RWPE1 (cell line): Measurements from ENCODE around the gene FAM184B.

Source experiments
- CTCF ChIA-PET: fragments of 350-600 bp; sonication (Branson Sonifier 250); formaldehyde crosslinking; extraction: SDS; loops from one replicate; lab custom pipeline; 2021; lab: Yijun Ruan, JAX
- POLR2A ChIA-PET: fragments of 400-600 bp; formaldehyde crosslinking; extraction: SDS; loops from one replicate; lab custom pipeline; 2020; ENCODE audit warnings: antibody characterized with exemption; ENCODE audit not compliant: low non-redundant PET; lab: Yijun Ruan, JAX
- DNase-seq: peaks from one replicate; pipeline ENCODE4 v3.0.0; 2012; ENCODE audit warnings: low spot score
- H3K27ac ChIP-seq: fragments of 450-650 bp; 2 replicates; pipeline ENCODE4 v1.5.1; 2017
- TF ChIP-seq, protein P1 (sequence below): fragments of 450-650 bp; conservative IDR thresholded peaks from 2 replicates; pipeline ENCODE4 v1.5.1; 2017; ENCODE audit warnings: low read depth, mild to moderate bottlenecking

Gene FAM184B

DNA sequence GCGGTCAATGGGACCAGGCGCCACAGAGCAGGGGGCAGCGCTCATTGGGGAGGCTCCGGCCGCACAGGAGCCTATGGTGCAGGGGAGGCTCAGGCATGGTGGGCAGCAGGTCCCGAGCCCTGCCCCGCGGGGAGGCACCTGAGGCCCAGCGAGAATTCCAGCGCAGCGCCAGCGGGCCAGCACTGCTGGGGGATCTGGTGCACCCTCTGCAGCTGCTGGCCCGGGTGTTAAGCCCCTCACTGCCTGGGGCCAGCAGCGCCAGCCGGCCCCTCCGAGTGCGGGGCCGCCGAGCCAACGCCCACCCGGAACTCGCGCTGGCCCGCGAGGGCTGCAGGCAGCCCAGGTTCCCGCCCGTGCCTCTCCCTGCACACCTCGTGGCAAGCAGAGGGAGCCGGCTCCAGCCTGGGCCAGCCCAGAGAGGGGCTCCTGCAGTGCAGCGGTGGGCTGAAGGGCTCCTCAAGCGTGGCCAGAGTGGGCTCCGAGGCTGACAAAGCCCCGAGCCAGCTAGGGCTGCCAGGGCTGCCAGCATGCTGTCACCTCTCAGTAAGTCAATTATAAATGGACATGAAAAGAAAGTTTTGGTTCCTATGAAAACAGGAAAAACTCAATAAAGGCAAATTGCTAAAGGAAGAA, 14.5 kb downstream of the FAM184B start:
- no peak for DNase-seq
- no peak overlapping the region for H3K27ac ChIP-seq
- ChIA-PET POLR2A (no interaction called here), CTCF (no interaction called here)
- TF ChIP-seq, protein P1, sequence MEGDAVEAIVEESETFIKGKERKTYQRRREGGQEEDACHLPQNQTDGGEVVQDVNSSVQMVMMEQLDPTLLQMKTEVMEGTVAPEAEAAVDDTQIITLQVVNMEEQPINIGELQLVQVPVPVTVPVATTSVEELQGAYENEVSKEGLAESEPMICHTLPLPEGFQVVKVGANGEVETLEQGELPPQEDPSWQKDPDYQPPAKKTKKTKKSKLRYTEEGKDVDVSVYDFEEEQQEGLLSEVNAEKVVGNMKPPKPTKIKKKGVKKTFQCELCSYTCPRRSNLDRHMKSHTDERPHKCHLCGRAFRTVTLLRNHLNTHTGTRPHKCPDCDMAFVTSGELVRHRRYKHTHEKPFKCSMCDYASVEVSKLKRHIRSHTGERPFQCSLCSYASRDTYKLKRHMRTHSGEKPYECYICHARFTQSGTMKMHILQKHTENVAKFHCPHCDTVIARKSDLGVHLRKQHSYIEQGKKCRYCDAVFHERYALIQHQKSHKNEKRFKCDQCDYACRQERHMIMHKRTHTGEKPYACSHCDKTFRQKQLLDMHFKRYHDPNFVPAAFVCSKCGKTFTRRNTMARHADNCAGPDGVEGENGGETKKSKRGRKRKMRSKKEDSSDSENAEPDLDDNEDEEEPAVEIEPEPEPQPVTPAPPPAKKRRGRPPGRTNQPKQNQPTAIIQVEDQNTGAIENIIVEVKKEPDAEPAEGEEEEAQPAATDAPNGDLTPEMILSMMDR = no peak

DNA sequence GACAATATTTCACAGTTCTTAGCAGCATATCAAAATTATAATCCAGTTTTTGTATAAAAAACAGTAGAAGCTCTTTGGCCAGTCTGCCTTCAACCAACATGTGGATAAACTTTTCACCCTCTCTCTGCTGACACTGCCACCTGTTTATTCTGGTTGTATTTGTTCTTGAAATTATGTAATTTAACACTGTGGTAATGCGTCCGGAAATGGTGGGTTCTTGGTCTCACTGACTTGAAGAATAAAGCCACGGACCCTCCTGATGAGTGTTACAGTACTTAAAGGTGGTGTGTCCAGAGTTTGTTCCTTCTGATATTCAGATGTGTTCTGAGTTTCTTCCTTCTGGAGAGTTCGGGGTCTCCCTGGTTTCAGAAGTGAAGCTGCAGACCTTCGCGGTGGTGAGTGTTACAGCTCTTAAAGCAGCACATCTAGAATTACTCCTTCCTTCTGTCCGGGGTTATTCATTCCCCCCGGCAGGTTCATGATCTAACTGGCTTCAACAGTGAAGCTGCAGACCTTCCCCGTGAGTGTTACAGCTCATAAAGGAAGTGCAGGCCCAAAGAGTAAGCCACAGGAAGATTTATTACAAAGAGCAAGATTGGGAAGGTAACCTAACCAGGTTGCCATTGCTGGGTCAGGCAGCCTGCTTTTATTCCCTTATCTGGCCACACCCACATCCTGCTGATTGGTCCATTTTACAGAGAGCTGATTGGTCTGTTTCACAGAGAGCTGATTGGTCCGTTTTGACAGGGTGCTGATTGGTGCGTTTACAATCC, 15.7 kb downstream of the FAM184B start:
- ChIA-PET POLR2A (no interaction called here), CTCF (no interaction called here)
- TF ChIP-seq, protein P1 = no peak

DNA sequence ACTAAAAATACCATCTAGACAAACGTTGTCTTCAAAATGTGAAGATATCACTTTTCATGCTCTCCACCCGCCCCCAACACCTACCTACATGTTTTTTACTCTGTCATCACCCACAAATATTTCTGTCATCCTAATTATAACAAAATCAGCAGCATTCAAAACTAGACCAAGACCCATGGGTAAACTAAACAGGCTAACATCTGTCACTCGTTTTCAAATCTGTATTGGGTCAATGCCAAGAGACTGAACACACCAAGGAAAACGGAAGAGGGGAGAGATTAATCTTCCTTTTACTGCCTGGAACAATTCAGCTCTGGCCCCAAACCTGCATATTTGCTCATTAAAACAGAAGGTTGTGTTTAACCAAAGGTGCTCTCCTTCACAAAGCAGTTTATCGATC, 17.5 kb downstream of the FAM184B start:
- TF ChIP-seq, protein P1 = no peak
- CTCF ChIA-PET = no interaction called here
- POLR2A ChIA-PET = no interaction called here
- no peak overlapping the region for H3K27ac ChIP-seq
- DNase-seq = no peak

More for the DNA sequence above, 15.7 kb downstream of the FAM184B start:
- H3K27ac ChIP-seq = no peak overlapping the region
- DNase-seq = no peak

DNA sequence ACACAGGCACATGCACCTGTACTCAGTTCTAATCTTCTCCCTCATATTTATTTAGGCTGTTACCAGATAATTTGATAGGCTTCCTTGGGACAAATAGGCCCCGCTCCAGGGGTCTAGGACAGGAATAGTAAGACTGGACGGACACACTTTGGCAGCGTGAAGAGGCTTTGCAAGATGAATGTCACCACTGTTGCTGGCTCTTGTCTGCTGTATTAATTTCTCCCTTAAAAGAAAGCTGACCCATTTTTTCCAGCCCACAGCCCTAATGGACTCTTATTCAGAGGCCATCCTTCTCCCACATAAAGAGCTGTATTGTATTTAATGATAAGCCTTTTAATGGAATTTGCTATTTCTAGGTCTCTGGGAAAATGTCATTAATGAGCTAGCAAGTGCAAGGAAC, 18.0 kb downstream of the FAM184B start:
- no peak overlapping the region for H3K27ac ChIP-seq
- ChIA-PET CTCF (interaction anchor here (0.7 kb wide), 1 partner anchor 54 kb away, joined by 3 read pairs; no protein-coding TSS in a partner anchor), POLR2A (no interaction called here)
- DNase-seq = no peak
- TF ChIP-seq, protein P1 = no peak

DNA sequence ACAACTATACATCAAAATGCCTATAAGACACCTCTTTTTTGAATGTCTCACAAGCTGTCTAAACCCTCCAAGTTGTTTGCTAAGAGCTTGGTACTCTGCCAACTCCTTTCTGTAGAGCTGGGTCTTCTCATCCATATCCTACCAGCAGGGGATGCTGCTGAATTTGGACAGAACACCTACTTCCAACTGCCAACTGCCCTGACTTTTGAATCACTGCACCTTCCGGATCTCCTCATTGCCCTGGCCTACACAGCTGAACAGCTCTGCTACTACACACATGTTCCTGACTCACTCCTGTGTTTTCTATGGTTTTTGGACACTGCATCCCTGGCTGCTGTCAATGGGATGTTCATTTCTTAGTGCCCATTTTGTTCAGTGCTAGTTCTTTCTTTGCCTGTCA, 18.7 kb downstream of the FAM184B start:
- DNase-seq = no peak
- POLR2A ChIA-PET = no interaction called here
- no peak overlapping the region for H3K27ac ChIP-seq
- CTCF ChIA-PET = interaction anchor here (0.7 kb wide), 1 partner anchor 55 kb away, joined by 3 read pairs; no protein-coding TSS in a partner anchor
- TF ChIP-seq, protein P1 = no peak

DNA sequence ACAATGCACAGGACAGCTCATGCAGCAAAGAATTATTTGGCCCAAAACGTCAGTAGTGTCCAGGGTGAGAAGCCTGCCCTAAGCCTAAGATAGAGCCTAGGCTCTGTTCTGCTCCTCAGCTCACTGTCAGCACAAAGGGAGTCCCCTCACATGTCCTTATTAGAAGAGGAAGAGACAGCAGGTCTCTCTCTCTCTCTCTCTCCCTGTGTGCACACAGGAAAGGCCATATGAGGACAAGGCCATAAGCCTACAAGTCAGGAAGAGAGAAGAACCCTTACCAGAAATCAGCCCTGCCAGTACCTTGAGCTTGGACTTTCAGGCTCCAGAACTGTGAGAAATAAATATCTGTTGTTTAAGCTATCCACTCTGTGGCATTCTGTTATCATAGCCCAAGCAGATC, 20.4 kb downstream of the FAM184B start:
- CTCF ChIA-PET = no interaction called here
- POLR2A ChIA-PET = no interaction called here
- H3K27ac ChIP-seq = no peak overlapping the region
- DNase-seq = no peak
- TF ChIP-seq, protein P1 = no peak
